Colonic mucosa (tissue), 4 donors: ENCODE data around the gene RYR2. TPM values are rescaled to one million over a fixed set of nuclear protein-coding genes. Genes with fewer than 3 reads are reported as not detected.

ENCODE experiments used
- DNase-seq: peaks from one replicate; pipeline ENCODE4 v3.0.0-alpha.2; 2020
- H3K27ac ChIP-seq: fragments of 200-600 bp; one replicate; pipeline ENCODE4 v1.8.0; 2021
- H3K27me3 ChIP-seq: fragments of 200-600 bp; one replicate; pipeline ENCODE4 v1.8.0; 2021
- H3K36me3 ChIP-seq: fragments of 200-600 bp; one replicate; pipeline ENCODE4 v1.8.0; 2021
- H3K4me1 ChIP-seq: fragments of 200-600 bp; one replicate; pipeline ENCODE4 v1.8.0; 2021; ENCODE audit warnings: mild to moderate bottlenecking
- H3K4me3 ChIP-seq: fragments of 200-600 bp; one replicate; pipeline ENCODE4 v1.8.0; 2021
- H3K9ac ChIP-seq, 2 donors: one replicate each; pipeline ENCODE4 v1.7.0; 2013; ENCODE audit warnings: control low read depth in 2 of 2, low read depth in 2 of 2, low read length in 2 of 2
- H3K9me3 ChIP-seq: fragments of 200-600 bp; one replicate; pipeline ENCODE4 v1.8.0; 2021
- intact Hi-C: fragments of 100-400 bp; cut with DNase I; formaldehyde crosslinking; loops from one replicate; pipeline ENCODE4 v1.14.1; 2022
- total RNA-seq, 2 donors: library from RNA; stranded (reverse); fragmentation: NEBNext Ultra II Directional in 1 of 2; extraction: Animal tissue kit (Norgen Biotek cat#: 25700) in 1 of 2; gene quantifications; one replicate each; pipeline ENCODE4 v1.2.1, GENCODE V29; 2021
- TF ChIP-seq, protein P1 (sequence below): fragments of 200-600 bp; IDR thresholded peaks from one replicate; pipeline ENCODE4 v1.8.0; 2022; ENCODE audit warnings: antibody characterized with exemption, mild to moderate bottlenecking
- donor health status: healthy.
- donor health status: DM: no; HTN: no; CAD: no.
- donor health status: DM: no; HTN: no; CAD: no.

RYR2 gene
- total RNA-seq, 2 donors from 2014 or later: 0.15 to 0.56 TPM

DNA sequence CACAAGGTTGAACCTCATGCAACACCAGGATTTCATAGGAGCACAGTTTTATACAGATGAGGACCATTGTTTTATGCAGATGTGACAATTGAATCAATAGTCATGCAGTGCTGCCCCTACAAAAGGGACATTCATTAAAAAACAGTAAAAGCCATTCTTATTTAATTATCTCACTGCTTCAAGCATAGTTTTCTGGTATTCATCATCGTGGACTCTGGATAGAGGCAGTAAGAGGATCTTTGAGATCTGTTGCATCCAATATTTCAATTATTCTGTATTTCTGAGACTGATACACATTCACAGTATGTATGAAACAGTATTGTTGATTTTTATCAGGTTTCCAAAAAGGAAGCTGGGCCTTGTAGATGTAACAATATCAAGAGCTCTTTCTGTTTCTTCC lies 237.6 kb downstream of the RYR2 start:
- intact Hi-C loops: no loop called here
- DNase-seq: no peak
- TF ChIP-seq, protein P1, sequence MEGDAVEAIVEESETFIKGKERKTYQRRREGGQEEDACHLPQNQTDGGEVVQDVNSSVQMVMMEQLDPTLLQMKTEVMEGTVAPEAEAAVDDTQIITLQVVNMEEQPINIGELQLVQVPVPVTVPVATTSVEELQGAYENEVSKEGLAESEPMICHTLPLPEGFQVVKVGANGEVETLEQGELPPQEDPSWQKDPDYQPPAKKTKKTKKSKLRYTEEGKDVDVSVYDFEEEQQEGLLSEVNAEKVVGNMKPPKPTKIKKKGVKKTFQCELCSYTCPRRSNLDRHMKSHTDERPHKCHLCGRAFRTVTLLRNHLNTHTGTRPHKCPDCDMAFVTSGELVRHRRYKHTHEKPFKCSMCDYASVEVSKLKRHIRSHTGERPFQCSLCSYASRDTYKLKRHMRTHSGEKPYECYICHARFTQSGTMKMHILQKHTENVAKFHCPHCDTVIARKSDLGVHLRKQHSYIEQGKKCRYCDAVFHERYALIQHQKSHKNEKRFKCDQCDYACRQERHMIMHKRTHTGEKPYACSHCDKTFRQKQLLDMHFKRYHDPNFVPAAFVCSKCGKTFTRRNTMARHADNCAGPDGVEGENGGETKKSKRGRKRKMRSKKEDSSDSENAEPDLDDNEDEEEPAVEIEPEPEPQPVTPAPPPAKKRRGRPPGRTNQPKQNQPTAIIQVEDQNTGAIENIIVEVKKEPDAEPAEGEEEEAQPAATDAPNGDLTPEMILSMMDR: no peak

DNA sequence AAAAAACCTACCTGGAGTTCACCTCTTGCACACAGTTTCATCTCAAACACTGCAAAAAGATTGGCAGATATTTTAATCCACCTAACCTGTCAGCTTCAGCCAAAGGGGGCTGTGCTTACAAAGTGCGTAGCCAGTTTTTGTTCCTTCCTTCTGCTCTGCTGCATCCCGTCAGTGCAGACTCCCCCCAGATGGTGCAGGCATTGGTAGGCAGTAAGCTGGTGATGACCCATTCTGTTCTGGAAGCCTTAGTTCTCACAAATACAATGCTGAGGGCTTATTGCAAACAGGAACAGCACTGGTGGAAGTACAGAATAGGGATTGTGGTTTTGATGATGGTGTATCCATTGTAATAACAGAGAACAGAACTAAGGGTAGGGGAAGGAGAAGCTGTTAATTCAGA lies 239.5 kb downstream of the RYR2 start:
- Histone ChIP-seq H3K27me3 (no peaks in the 10 kb centered on the region), H3K9me3 (no peaks in the 10 kb centered on the region), H3K9ac (no peak overlapping the region), H3K27ac (no peak overlapping the region), H3K36me3 (no peaks in the 10 kb centered on the region), H3K4me3 (no peak overlapping the region), H3K4me1 (no peaks in the 10 kb centered on the region)
- TF ChIP-seq, protein P1: no peak
- intact Hi-C loops: no loop called here
- DNase-seq: no peak

More for the DNA sequence above, 237.6 kb downstream of the RYR2 start:
- no peaks in the 10 kb centered on the region for H3K36me3 ChIP-seq
- H3K9ac ChIP-seq: no peak overlapping the region
- no peak overlapping the region for H3K27ac ChIP-seq
- no peaks in the 10 kb centered on the region for H3K27me3 ChIP-seq
- no peaks in the 10 kb centered on the region for H3K4me1 ChIP-seq
- no peaks in the 10 kb centered on the region for H3K9me3 ChIP-seq
- H3K4me3 ChIP-seq: no peak overlapping the region

DNA sequence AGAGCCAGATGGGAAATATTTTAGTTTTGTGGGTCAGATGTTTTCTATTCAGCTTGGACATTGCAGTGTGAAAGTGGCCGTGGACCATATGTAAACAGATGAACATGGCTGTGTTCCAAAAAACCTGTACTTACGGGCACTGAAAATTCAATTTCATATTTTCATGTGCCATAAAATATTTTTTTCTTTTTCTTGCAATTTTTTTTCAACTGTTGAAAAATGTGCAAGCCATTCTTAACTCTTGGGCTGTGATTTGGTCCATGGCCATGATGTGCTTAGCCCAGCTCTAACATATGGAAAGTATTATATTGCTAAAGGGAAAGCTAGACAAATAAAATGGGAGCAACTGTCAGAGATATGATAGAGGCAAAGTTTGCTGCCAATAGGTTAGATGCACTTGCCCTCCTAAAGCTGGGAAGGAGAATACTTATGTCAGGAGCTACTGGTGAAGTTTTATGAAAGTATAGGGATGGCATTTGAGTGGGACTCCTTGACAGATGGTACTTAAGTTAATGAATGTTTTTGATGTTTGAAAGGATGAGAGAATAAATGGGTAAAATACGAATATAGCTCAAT lies 240.3 kb downstream of the RYR2 start:
- Histone ChIP-seq H3K36me3 (no peaks in the 10 kb centered on the region), H3K4me3 (no peak overlapping the region), H3K4me1 (no peaks in the 10 kb centered on the region), H3K9me3 (no peaks in the 10 kb centered on the region), H3K9ac (no peak overlapping the region), H3K27ac (no peak overlapping the region), H3K27me3 (no peaks in the 10 kb centered on the region)
- DNase-seq: no peak
- TF ChIP-seq, protein P1: no peak
- intact Hi-C loops: no loop called here

DNA sequence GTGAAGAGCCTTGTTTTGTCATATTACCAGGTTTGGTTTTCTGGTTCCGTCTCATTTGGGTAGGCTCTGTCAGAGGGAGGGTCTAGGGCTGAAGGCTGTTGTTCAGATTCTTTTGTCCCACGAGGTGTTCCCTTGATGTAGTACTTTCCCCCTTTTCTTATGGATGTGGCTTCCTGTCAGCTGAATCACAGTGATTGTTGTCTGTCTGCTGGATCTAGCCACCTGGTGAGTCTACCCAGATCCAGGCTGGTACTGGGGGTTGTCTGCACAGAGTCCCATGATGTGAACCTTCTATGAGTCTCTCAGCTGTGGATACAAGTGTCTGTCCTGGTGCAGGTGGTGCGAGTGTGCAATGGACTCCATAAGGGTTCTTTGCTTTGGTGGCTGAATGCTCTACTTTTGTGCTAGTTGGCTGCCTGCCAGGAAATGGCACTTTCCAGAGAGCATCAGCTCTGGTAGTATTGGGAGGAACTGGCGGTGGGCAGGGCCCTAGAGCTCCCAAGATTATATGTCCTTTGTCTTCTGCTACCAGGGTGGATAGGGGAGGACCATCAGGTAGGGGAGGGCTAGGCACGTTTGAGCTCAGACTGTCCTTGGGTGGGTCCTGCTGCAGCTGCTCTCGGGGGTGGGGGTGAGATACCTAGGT lies 246.0 kb downstream of the RYR2 start:
- no peaks in the 10 kb centered on the region for H3K36me3 ChIP-seq
- intact Hi-C loops: no loop called here

DNA sequence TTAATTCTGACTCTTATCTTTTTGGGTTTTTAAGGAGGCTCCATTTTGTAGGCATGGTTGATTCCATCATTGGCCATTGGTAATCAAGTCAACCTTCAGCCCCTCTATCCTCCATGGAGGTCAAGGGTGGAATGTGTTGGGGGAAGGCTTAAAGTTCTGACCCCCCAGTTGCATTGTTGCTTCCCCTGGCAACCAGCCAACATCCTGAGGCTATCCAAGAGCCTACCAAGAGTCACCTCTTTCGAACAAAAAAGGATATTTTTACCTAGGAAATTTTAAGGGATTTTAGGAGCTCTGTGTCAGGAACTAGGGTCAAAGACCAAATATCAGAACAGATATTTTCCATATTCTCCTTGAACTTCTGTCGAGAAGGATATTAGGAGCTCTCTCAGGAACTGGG lies 251.8 kb downstream of the RYR2 start:
- TF ChIP-seq, protein P1: no peak
- intact Hi-C loops: no loop called here
- no peaks in the 10 kb centered on the region for H3K9me3 ChIP-seq
- H3K36me3 ChIP-seq: no peaks in the 10 kb centered on the region
- H3K27me3 ChIP-seq: no peaks in the 10 kb centered on the region
- DNase-seq: no peak
- no peak overlapping the region for H3K4me3 ChIP-seq
- no peak overlapping the region for H3K9ac ChIP-seq
- no peaks in the 10 kb centered on the region for H3K4me1 ChIP-seq
- H3K27ac ChIP-seq: no peak overlapping the region

More for the DNA sequence above, 246.0 kb downstream of the RYR2 start:
- no peak overlapping the region for H3K4me3 ChIP-seq
- H3K4me1 ChIP-seq: no peaks in the 10 kb centered on the region
- H3K9me3 ChIP-seq: no peaks in the 10 kb centered on the region
- H3K27me3 ChIP-seq: no peaks in the 10 kb centered on the region
- no peak overlapping the region for H3K27ac ChIP-seq
- no peak overlapping the region for H3K9ac ChIP-seq
- no peak for DNase-seq
- TF ChIP-seq, protein P1: no peak
